Spleen (tissue), 7 donors: Measurements from ENCODE around the gene REV3L.

Source experiments
- CTCF ChIP-seq, 11 experiments: fragments of 200-600 bp in 7 of 11; fragments of 450-650 bp in 4 of 11; sonication (generic) in 4 of 11; IDR thresholded peaks in 8 of 11; conservative IDR thresholded peaks in 3 of 11; 1 replicate in 7 of 11; 2 replicates in 4 of 11; pipeline versions ENCODE4 v1.4.0 to v1.8.0; 2016 to 2021; ENCODE audit warnings: antibody characterized with exemption in 11 of 11, inconsistent platforms in 4 of 11, mild to moderate bottlenecking in 1 of 11
- POLR2A ChIP-seq, 3 donors: fragments of 450-650 bp; IDR thresholded peaks; one replicate each; pipeline ENCODE4 v1.5.1; 2017; ENCODE audit warnings: antibody characterized with exemption in 3 of 3, mild to moderate bottlenecking in 1 of 3
- donor health status: DM: no; HTN: no; CAD: no; lungs with moderate emphysema.
- donor health status: DM: no; HTN: no; CAD: no.
- donor health status: DM: no; HTN: no; CAD: no.

- TF ChIP-seq POLR2A (IDR thresholded peaks at IDR 0.05) (no peak), CTCF (IDR thresholded peaks at IDR 0.05 in 8 of 11, conservative IDR thresholded peaks at IDR 0.05 in 3 of 11) (no peak)
These were observed 47.6 kb upstream of the REV3L start for GRCh38 chr6:111530667-111531066.
